Thyroid gland (tissue), 4 donors: Measurements from ENCODE around the gene STX5. TPM values are rescaled to one million over a fixed set of nuclear protein-coding genes. Genes with fewer than 3 reads are reported as not detected.

Source experiments
- DNase-seq, 2 donors: peaks; one replicate each; pipeline ENCODE4 v3.0.0-alpha.2; 2019
- H3K27ac ChIP-seq, 3 donors: fragments of 200-600 bp; sonication (generic); 1 replicate in 2 of 3; 2 replicates in 1 of 3; pipeline ENCODE4 v1.5.1; 2016 to 2019; ENCODE audit warnings: mild to moderate bottlenecking in 1 of 3, moderate library complexity in 1 of 3
- H3K27me3 ChIP-seq: fragments of 200-600 bp; sonication (generic); one replicate; pipeline ENCODE4 v1.5.1; 2019
- H3K36me3 ChIP-seq, 2 donors: fragments of 200-600 bp; sonication (generic); one replicate each; pipeline ENCODE4 v1.5.1; 2016 to 2019
- H3K4me1 ChIP-seq, 2 donors: fragments of 200-600 bp; sonication (generic); one replicate each; pipeline ENCODE4 v1.5.1; 2017 to 2019
- H3K4me3 ChIP-seq, 3 donors: fragments of 200-600 bp; sonication (generic); replicated peaks in 1 of 3; 1 replicate in 2 of 3; 2 replicates in 1 of 3; pipeline ENCODE4 v1.5.1; 2016; ENCODE audit warnings: mild to moderate bottlenecking in 1 of 3
- H3K9me3 ChIP-seq: fragments of 200-600 bp; sonication (generic); one replicate; pipeline ENCODE4 v1.5.1; 2017
- POLR2A ChIP-seq, 2 donors: fragments of 450-650 bp; IDR thresholded peaks; one replicate each; pipeline ENCODE4 v1.6.1; 2017; ENCODE audit warnings: antibody characterized with exemption in 2 of 2, mild to moderate bottlenecking in 2 of 2, moderate library complexity in 1 of 2
- WGBS, 2 donors: methylation state at CpG; one replicate each; pipeline ENCODE4 v1.1.5; 2017; 5-methylcytosine and 5-hydroxymethylcytosine counted together
- intact Hi-C: fragments of 100-400 bp; cut with DNase I; formaldehyde crosslinking; loops from one replicate; pipeline ENCODE4 v1.15.1; 2023
- total RNA-seq, 4 donors: library from RNA; depleted of rRNA; stranded (reverse); fragments of >200 nt; gene quantifications; one replicate each; pipeline ENCODE4 v1.2.3, GENCODE V29; 2016
- TF ChIP-seq, protein P1 (sequence below), 6 experiments: fragments of 200-600 bp in 3 of 6; fragments of 450-650 bp in 3 of 6; sonication (generic) in 3 of 6; IDR thresholded peaks; one replicate each; pipeline ENCODE4 v1.5.1; 2016 to 2019; ENCODE audit warnings: antibody characterized with exemption in 6 of 6, mild to moderate bottlenecking in 2 of 6, inconsistent platforms in 1 of 6, moderate library complexity in 1 of 6

The STX5 gene
- total RNA-seq, 4 donors from 2014 or later = 26.3 to 62.8 (median 56.7) TPM

DNA sequence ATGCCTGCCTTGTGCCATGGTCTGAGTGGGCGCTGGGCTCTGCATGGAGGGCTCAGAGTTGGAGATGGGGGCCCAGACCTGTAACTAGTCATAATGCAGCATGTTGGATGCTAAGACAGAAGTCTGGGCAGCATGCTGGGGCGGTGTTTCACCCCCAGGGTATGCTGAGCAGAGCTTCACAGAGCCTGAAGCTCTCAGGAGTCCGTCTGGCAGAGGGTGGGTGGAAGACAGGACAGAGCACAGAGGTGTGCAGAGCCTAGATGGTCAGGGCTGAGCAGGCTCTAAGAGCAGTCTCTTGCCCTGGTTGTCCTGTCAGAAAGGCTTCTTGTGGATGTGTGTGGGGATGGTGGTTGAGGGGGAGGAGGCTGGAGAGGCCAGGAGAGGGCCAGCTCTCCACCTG, 53.4 kb downstream of the STX5 start:
- Histone ChIP-seq H3K4me3 (no peak overlapping the region), H3K4me1 (no peaks in the 10 kb centered on the region), H3K9me3 (no peaks in the 10 kb centered on the region), H3K27me3 (no peaks in the 10 kb centered on the region), H3K27ac (no peak overlapping the region), H3K36me3 (peaks cover 0 to 46% of the 10 kb centered on the region in 2 donors)
- 92 to 100% methylated on average over 3 of the region's 3 CpGs for WGBS, 2 donors
- DNase-seq = no peak
- TF ChIP-seq, protein P1, sequence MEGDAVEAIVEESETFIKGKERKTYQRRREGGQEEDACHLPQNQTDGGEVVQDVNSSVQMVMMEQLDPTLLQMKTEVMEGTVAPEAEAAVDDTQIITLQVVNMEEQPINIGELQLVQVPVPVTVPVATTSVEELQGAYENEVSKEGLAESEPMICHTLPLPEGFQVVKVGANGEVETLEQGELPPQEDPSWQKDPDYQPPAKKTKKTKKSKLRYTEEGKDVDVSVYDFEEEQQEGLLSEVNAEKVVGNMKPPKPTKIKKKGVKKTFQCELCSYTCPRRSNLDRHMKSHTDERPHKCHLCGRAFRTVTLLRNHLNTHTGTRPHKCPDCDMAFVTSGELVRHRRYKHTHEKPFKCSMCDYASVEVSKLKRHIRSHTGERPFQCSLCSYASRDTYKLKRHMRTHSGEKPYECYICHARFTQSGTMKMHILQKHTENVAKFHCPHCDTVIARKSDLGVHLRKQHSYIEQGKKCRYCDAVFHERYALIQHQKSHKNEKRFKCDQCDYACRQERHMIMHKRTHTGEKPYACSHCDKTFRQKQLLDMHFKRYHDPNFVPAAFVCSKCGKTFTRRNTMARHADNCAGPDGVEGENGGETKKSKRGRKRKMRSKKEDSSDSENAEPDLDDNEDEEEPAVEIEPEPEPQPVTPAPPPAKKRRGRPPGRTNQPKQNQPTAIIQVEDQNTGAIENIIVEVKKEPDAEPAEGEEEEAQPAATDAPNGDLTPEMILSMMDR (IDR thresholded peaks at IDR 0.05) = no peak
- no peak for TF ChIP-seq POLR2A (IDR thresholded peaks at IDR 0.05)
- intact Hi-C loops = no loop called here

GRCh38 chr11:62777389-62777788, 54.5 kb downstream of the STX5 start:
- TF ChIP-seq, protein P1 (IDR thresholded peaks at IDR 0.05) = no peak
- no peak for TF ChIP-seq POLR2A (IDR thresholded peaks at IDR 0.05)
- H3K9me3 ChIP-seq = no peaks in the 10 kb centered on the region
- H3K4me3 ChIP-seq = no peak overlapping the region
- H3K4me1 ChIP-seq = peaks cover 0 to 4% of the 10 kb centered on the region in 2 donors
- no peak for DNase-seq
- WGBS, 2 donors = 92 to 93% methylated on average over 2 of the region's 2 CpGs
- no peaks in the 10 kb centered on the region for H3K27me3 ChIP-seq
- intact Hi-C loops = no loop called here
- H3K36me3 ChIP-seq = peaks cover 0 to 42% of the 10 kb centered on the region in 2 donors
- H3K27ac ChIP-seq = no peak overlapping the region

GRCh38 chr11:62775646-62776045, 56.2 kb downstream of the STX5 start:
- H3K4me1 ChIP-seq = peaks cover 6 to 12% of the 10 kb centered on the region in 2 donors
- H3K9me3 ChIP-seq = no peaks in the 10 kb centered on the region
- peaks cover 0 to 37% of the 10 kb centered on the region in 2 donors for H3K36me3 ChIP-seq
- TF ChIP-seq, protein P1 (IDR thresholded peaks at IDR 0.05) = no peak
- no peak for TF ChIP-seq POLR2A (IDR thresholded peaks at IDR 0.05)
- H3K27ac ChIP-seq = no peak overlapping the region
- intact Hi-C loops = no loop called here
- no peak for DNase-seq
- no peaks in the 10 kb centered on the region for H3K27me3 ChIP-seq
- H3K4me3 ChIP-seq = no peak overlapping the region
- WGBS, 2 donors = 93 to 95% methylated on average over 17 of the region's 17 CpGs

DNA sequence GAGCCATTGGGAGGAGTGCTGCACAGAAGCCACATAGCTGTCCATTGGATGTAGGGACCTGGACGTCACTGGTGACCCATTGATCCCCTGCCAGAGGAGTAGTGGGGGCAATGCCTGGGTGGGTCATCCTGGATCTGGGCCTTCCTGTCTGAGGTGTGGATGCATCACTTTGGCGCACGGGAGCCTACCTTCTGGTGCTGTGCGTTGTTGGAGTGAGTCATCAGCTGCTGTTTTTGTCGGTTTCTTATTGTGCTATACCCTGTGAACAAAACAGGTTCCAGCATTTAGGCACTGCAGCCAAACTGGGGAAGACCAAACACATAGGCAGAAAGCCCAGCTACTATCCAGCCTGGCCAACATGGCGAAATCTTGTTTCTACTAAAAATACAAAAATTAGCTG, 57.4 kb downstream of the STX5 start:
- intact Hi-C loops = no loop called here
- WGBS, 2 donors = 95 to 96% methylated on average over 6 of the region's 6 CpGs
- H3K4me3 ChIP-seq = no peak overlapping the region
- no peaks in the 10 kb centered on the region for H3K9me3 ChIP-seq
- no peak for TF ChIP-seq POLR2A (IDR thresholded peaks at IDR 0.05)
- TF ChIP-seq, protein P1 (IDR thresholded peaks at IDR 0.05) = no peak
- no peak overlapping the region for H3K27ac ChIP-seq
- no peak for DNase-seq
- H3K4me1 ChIP-seq = peaks cover 12 to 23% of the 10 kb centered on the region in 2 donors
- no peaks in the 10 kb centered on the region for H3K27me3 ChIP-seq
- peaks cover 0 to 37% of the 10 kb centered on the region in 2 donors for H3K36me3 ChIP-seq

GRCh38 chr11:62771144-62772021, 60.5 kb downstream of the STX5 start, which contains the start of gene TAF6L:
Gene TAF6L (plus strand): TSS chr11:62771396. CDS start chr11:62775784, 4,388 bp downstream.
- Histone ChIP-seq H3K36me3 (peaks cover 5 to 8% of the 10 kb centered on the region in 2 donors), H3K27ac (peak within 1 kb of the TSS; percentile 89 to 98 (median 95)), H3K4me1 (peaks cover 12 to 23% of the 10 kb centered on the region in 2 donors), H3K9me3 (no peaks in the 10 kb centered on the region), H3K27me3 (no peaks in the 10 kb centered on the region), H3K4me3 (peak within 1 kb of the TSS; percentile 21 to 40 (median 32))
- intact Hi-C loops = no loop called here
- TF ChIP-seq, protein P1 (IDR thresholded peaks at IDR 0.05) = peak in 1 of 6 experiments; percentile 25
- peak in 1 of 2 donors; percentile 56 for TF ChIP-seq POLR2A (IDR thresholded peaks at IDR 0.05)
- WGBS, 2 donors = 3 to 6% methylated on average over 22 to 60 of the region's 60 CpGs
- peak; percentile 99 for DNase-seq
